HCT116 (cell line): Measurements from ENCODE around the gene CCDC148. TPM values are rescaled to one million over a fixed set of nuclear protein-coding genes. Genes with fewer than 3 reads are reported as not detected.

Experiments
- ATAC-seq: fragments of 200-7000 bp; cut with Tn5 transposase; 2 replicates; pipeline ENCODE4 v1.9.1; 2020; ENCODE audit warnings: mild to moderate bottlenecking, moderate library complexity
- BruUV-seq: library from RNA; stranded (reverse); fragments of 400-500 nt; replicated peaks from 2 replicates; lab custom pipeline; 2021; lab: Mats Ljungman, UMichigan
- CTCF ChIA-PET: fragments of 300-600 bp; sonication (Branson Sonifier 250); formaldehyde crosslinking; loops from one replicate; lab custom pipeline; 2021; ENCODE audit warnings: antibody characterized with exemption; lab: Charles Lee
- POLR2A ChIA-PET: fragments of 300-600, 350-600 bp; sonication (Branson Sonifier 250); formaldehyde crosslinking; loops from one replicate; lab custom pipeline; 2021; ENCODE audit warnings: antibody characterized with exemption; lab: Charles Lee
- RAD21 ChIA-PET, 2 experiments: fragments of 300-600 bp; sonication (Branson Sonifier 250); formaldehyde crosslinking; loops; one replicate each; lab custom pipeline; 2023; ENCODE audit warnings: low total read pairs in 2 of 2; ENCODE audit not compliant: uncharacterized antibody in 2 of 2, unreplicated experiment in 2 of 2, low non-redundant PET in 1 of 2; lab: Charles Lee
- DNase-seq: peaks from one replicate; pipeline ENCODE4 v3.0.0-alpha.2; 2010; ENCODE audit warnings: low read depth, low spot score
- H2AFZ ChIP-seq: fragments of 200-600 bp; shearing (Covaris generic), sonication (generic); 2 replicates; pipeline ENCODE4 v1.6.1; 2017; ENCODE audit warnings: low read depth, mixed run types, mixed read lengths, antibody characterized with exemption, low read length; ENCODE audit not compliant: poor library complexity, severe bottlenecking
- H3K27ac ChIP-seq: 2 replicates; pipeline ENCODE4 v1.5.1; 2012; ENCODE audit warnings: low read depth, low read length
- H3K27me3 ChIP-seq: fragments of 200-600 bp; sonication (generic); 2 replicates; pipeline ENCODE4 v1.6.1; 2016; ENCODE audit warnings: mixed run types, low read length, mixed read lengths; ENCODE audit not compliant: insufficient read depth
- H3K36me3 ChIP-seq, 2 experiments: fragments of 200-500 bp in 1 of 2; fragments of 200-600 bp in 1 of 2; sonication (Bioruptor generic) in 1 of 2; sonication (generic) in 1 of 2; 2 replicates each; pipeline versions ENCODE4 v1.5.1 to v1.6.1; 2014 to 2016; ENCODE audit warnings: low read length in 2 of 2, inconsistent platforms in 1 of 2, mixed read lengths in 1 of 2, mixed run types in 1 of 2; ENCODE audit not compliant: insufficient read depth in 2 of 2, control insufficient read depth in 1 of 2
- H3K4me1 ChIP-seq, 2 experiments: fragments of 200-600 bp in 1 of 2; sonication (generic) in 1 of 2; 2 replicates each; pipeline versions ENCODE4 v1.5.1 to v1.6.1; 2012 to 2017; ENCODE audit warnings: low read length in 2 of 2, inconsistent platforms in 1 of 2, mild to moderate bottlenecking in 1 of 2, mixed read lengths in 1 of 2, mixed run types in 1 of 2, moderate library complexity in 1 of 2; ENCODE audit not compliant: insufficient read depth in 2 of 2, control insufficient read depth in 1 of 2
- H3K4me2 ChIP-seq: fragments of 200-600 bp; sonication (generic); 2 replicates; pipeline ENCODE4 v1.6.1; 2017; ENCODE audit warnings: mixed run types, low read length, mixed read lengths
- H3K4me3 ChIP-seq, 2 experiments: fragments of 200-600 bp in 1 of 2; sonication (generic) in 1 of 2; replicated peaks in 1 of 2; 2 replicates each; pipeline ENCODE4 v1.5.1; 2011 to 2016; ENCODE audit warnings: low read length in 2 of 2, control low read depth in 1 of 2, low read depth in 1 of 2, mild to moderate bottlenecking in 1 of 2, mixed read lengths in 1 of 2, mixed run types in 1 of 2
- H3K79me2 ChIP-seq: fragments of 200-600 bp; sonication (generic); 2 replicates; pipeline ENCODE4 v1.6.1; 2017; ENCODE audit warnings: mild to moderate bottlenecking, mixed run types, low read length, moderate library complexity, mixed read lengths; ENCODE audit not compliant: insufficient read depth
- H3K9ac ChIP-seq: fragments of 200-600 bp; sonication (generic); 2 replicates; pipeline ENCODE4 v1.6.1; 2016; ENCODE audit warnings: low read length, mixed read lengths
- H3K9me2 ChIP-seq: fragments of 200-600 bp; sonication (generic), shearing (Covaris generic); 2 replicates; pipeline ENCODE4 v1.6.1; 2017; ENCODE audit warnings: mixed run types, mild to moderate bottlenecking, moderate library complexity; ENCODE audit not compliant: insufficient read depth
- H3K9me3 ChIP-seq, 2 experiments: fragments of 200-500 bp in 1 of 2; fragments of 200-600 bp in 1 of 2; sonication (Bioruptor generic) in 1 of 2; sonication (generic) in 1 of 2; 2 replicates each; pipeline ENCODE4 v1.6.1; 2014 to 2017; ENCODE audit warnings: low read length in 2 of 2, mixed read lengths in 2 of 2, inconsistent platforms in 1 of 2, low read depth in 1 of 2, mild to moderate bottlenecking in 1 of 2, mixed run types in 1 of 2, moderate library complexity in 1 of 2; ENCODE audit not compliant: control insufficient read depth in 1 of 2, insufficient read depth in 1 of 2
- H4K20me1 ChIP-seq: fragments of 200-600 bp; sonication (generic), shearing (Covaris generic); 2 replicates; pipeline ENCODE4 v1.6.1; 2017; ENCODE audit warnings: mixed run types, mild to moderate bottlenecking, moderate library complexity; ENCODE audit not compliant: insufficient read depth
- CBX3 ChIP-seq: IDR thresholded peaks from 2 replicates; pipeline ENCODE4 v1.6.1; 2012; ENCODE audit warnings: low read depth
- CEBPB ChIP-seq: IDR thresholded peaks from 2 replicates; pipeline ENCODE4 v1.6.1; 2012; ENCODE audit warnings: low read depth
- CTCF ChIP-seq, 3 experiments: fragments of 200-600 bp in 1 of 3; sonication (generic) in 1 of 3; IDR thresholded peaks in 2 of 3; conservative IDR thresholded peaks in 1 of 3; 2 replicates each; pipeline ENCODE4 v1.5.1; 2012 to 2017; ENCODE audit warnings: low read depth in 2 of 3, low read length in 2 of 3, antibody characterized with exemption in 1 of 3, borderline replicate concordance in 1 of 3, control low read depth in 1 of 3, mild to moderate bottlenecking in 1 of 3, mixed read lengths in 1 of 3, mixed run types in 1 of 3, moderate library complexity in 1 of 3; ENCODE audit not compliant: insufficient read depth in 1 of 3
- EGR1 ChIP-seq: IDR thresholded peaks from 2 replicates; pipeline ENCODE4 v1.6.1; 2012; ENCODE audit warnings: low read depth
- ELF1 ChIP-seq: IDR thresholded peaks from 2 replicates; pipeline ENCODE4 v1.6.1; 2012; ENCODE audit warnings: low read depth, borderline replicate concordance
- EZH2 ChIP-seq: fragments of 200-600 bp; sonication (generic); IDR thresholded peaks from 2 replicates; pipeline ENCODE4 v1.6.1; 2017; ENCODE audit warnings: antibody characterized with exemption, mixed run types
- MAX ChIP-seq: IDR thresholded peaks from 2 replicates; pipeline ENCODE4 v1.6.1; 2012
- POLR2A ChIP-seq: IDR thresholded peaks from 2 replicates; pipeline ENCODE4 v1.7.0; 2011; ENCODE audit warnings: borderline replicate concordance; ENCODE audit not compliant: insufficient read depth, insufficient read length; ENCODE audit errors: extremely low read depth
- POLR2AphosphoS5 ChIP-seq: IDR thresholded peaks from 2 replicates; pipeline ENCODE4 v1.6.1; 2011; ENCODE audit warnings: mild to moderate bottlenecking, low read depth, low read length, moderate library complexity
- SIN3A ChIP-seq: IDR thresholded peaks from 2 replicates; pipeline ENCODE4 v1.6.1; 2012; ENCODE audit warnings: low read depth
- SP1 ChIP-seq: IDR thresholded peaks from 2 replicates; pipeline ENCODE4 v1.6.1; 2012; ENCODE audit warnings: low read depth
- ZBTB33 ChIP-seq: IDR thresholded peaks from 2 replicates; pipeline ENCODE4 v1.6.1; 2011; ENCODE audit warnings: mild to moderate bottlenecking, low read length, moderate library complexity; ENCODE audit not compliant: insufficient replicate concordance; ENCODE audit errors: extremely low read depth
- ZFX ChIP-seq: fragments of 450-650 bp; IDR thresholded peaks from 2 replicates; pipeline ENCODE4 v1.6.1; 2017
- intact Hi-C: fragments of 100-400 bp; cut with micrococcal nuclease; formaldehyde crosslinking; loops from 2 replicates; pipeline ENCODE4 v1.10.0; 2022
- total RNA-seq: library from RNA; stranded (reverse); gene quantifications from one replicate; pipeline ENCODE4 v1.2.1, GENCODE V29; 2021; ENCODE audit not compliant: unreplicated experiment

CCDC148 gene
- total RNA-seq, 1 experiment from 2014 or later, result 0.59 TPM

GRCh38 chr2:158140201-158140600, 316.4 kb downstream of the CCDC148 start:
- no peak for TF ChIP-seq EGR1
- TF ChIP-seq CTCF (IDR thresholded peaks at IDR 0.05 in 2 of 3, conservative IDR thresholded peaks at IDR 0.05 in 1 of 3; ENCODE audit: borderline replicate concordance in 1 of 3, insufficient read depth in 1 of 3, low read depth in 2 of 3, low read length in 2 of 3), result no peak
- TF ChIP-seq POLR2A, result no peak
- TF ChIP-seq ZFX, result no peak
- no peak for TF ChIP-seq SP1
- TF ChIP-seq MAX, result no peak
- no peak for TF ChIP-seq ELF1
- no peak for TF ChIP-seq CEBPB
- no peak for TF ChIP-seq CBX3
- TF ChIP-seq EZH2, result no peak
- no peak for TF ChIP-seq POLR2AphosphoS5
- no peak for TF ChIP-seq ZBTB33
- TF ChIP-seq SIN3A, result no peak
- Histone ChIP-seq H3K9ac (no peak overlapping the region), H3K4me2 (no peak overlapping the region), H3K9me3 (no peaks in the 10 kb centered on the region), H3K27ac (no peak overlapping the region), H3K36me3 (no peaks in the 10 kb centered on the region), H3K4me1 (peaks cover 0 to 6% of the 10 kb centered on the region in 2 experiments; a peak in 2 of 4 replicates), H4K20me1 (no peaks in the 10 kb centered on the region), H3K4me3 (no peak overlapping the region), H3K27me3 (no peaks in the 10 kb centered on the region), H2AFZ (no peak overlapping the region), H3K79me2 (no peaks in the 10 kb centered on the region), H3K9me2 (no peaks in the 10 kb centered on the region)
- RAD21 ChIA-PET, result no interaction called here
- CTCF ChIA-PET, result no interaction called here
- no TSS peak for BruUV-seq
- intact Hi-C loops, result no loop called here
- no peak for ATAC-seq
- no peak for DNase-seq
- POLR2A ChIA-PET, result no interaction called here
